IPS DF 4.7 (cell line): ENCODE results near the gene DAPK2.
A peak's percentile ranks its signal among the peaks of the same experiment; 100 is the strongest.
"Not testable (repeated sequence)": the region's sequence is repeated elsewhere in the genome, so short reads cannot be mapped to it uniquely, and the experiment has no call there.

ENCODE experiments used
- DNase-seq: peaks from one replicate; pipeline ENCODE4 v3.0.0-alpha.2; 2013; ENCODE audit warnings: low spot score; ENCODE audit errors: extremely low read depth

The DAPK2 gene

DNA sequence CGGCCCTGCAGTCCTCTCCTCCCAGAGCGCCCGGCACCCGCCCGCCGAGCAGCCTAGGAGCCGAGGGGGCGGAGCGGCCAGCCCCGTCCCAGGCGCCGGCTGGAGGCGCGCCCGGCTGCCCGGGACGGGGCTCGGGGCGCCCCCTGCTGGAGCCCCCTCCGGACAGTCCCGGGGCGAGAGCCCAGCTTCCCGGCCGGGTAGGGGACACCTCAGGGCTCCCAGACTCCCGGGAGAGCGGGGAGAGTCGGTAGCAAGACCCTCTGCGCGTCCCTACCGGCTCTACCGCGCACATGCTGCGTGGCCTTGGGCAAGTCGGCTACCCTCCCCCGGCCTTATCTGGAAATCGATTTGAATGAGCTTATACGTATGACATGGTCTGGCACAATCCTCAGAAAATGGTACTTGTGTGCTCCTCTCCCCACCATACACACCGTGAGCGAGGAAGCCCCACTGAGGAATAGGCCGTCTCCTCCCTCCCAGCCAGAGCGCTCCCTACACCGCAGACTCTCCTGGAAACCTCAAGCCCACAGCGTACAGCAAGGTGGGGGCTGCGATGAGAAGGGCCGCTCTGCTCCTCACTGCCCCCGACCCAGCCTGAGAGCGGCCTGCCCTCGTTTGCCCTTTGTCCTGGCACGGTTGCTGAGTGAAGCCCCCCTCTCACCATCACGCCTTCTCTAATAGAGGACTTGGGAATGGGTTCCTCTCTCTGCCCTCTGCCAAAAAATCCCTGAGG is at the start of gene DAPK2:
TSS of gene DAPK2 (minus strand) at position 65 of the 733 bp plus-strand sequence. CDS start 6,224 bp downstream, outside the sequence.
- no peak for DNase-seq

GRCh38 chr15:64095431-64095794 is 49.1 kb upstream of the DAPK2 start:
- no peak for DNase-seq

- DNase-seq = peak; percentile 99
Measured at GRCh38 chr15:64093627-64094417, 47.5 kb upstream of the DAPK2 start, which contains the start of gene CIAO2A. Gene CIAO2A (minus strand): TSS chr15:64093838. CDS start chr15:64093768, 70 bp downstream.

GRCh38 chr15:64092864-64093626 is 46.8 kb upstream of the DAPK2 start:
- no peak for DNase-seq

DNA sequence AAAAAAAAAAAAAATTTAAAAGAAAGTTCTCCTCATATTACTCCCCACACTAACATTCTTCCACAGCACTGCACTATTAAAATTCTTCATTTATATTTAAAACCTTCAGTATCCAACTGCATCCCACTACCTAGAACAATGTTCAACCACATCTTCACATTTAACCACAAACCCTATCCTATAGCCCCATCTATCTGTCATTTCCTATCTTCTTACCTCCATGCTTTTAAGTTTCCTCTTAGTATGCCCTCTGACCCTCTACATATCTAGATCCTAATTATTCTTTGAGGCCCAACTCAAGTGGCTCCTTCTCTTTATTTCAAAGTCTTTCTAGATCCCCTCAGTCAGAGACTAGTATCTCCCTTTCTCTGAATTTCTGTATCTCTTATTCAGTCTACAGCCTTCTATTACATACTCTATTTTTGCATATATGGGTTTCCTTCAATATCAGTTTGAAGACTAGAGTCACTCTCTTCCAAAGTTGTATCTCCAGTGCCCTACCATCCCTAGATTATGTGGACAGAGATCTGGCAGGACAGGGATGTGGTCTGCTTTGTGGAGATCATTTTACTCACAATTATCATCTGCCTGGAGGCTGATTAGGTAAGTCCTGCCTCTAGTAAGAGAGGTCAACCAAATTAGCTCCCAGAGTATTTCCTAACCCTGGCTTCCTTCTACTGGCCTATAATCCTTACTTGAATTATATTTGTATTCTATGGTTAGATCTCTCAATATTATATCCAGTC is 46.0 kb upstream of the DAPK2 start:
- no peak for DNase-seq

DNA sequence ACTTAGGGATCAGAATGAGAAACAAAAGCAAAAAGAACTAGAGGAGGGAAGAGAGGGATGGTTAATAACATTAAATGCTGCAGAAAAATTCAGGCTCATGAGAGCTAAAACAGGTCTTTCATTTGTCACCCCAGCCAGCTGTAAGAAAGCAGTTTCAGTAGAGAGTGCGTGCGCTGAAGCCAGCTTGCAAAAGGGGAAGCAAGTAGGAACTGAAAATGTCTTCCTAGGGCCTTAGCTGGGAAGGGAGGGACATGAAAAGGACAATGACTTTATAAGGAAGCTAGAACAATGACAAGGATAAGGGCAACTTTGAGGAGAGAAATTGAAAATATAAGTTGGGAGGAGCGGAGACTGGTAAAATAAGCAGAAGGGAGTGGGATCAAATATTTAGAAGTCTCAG is 44.2 kb upstream of the DAPK2 start:
- DNase-seq = no peak

GRCh38 chr15:64089543-64090280 is 43.4 kb upstream of the DAPK2 start:
- DNase-seq = no peak

DNA sequence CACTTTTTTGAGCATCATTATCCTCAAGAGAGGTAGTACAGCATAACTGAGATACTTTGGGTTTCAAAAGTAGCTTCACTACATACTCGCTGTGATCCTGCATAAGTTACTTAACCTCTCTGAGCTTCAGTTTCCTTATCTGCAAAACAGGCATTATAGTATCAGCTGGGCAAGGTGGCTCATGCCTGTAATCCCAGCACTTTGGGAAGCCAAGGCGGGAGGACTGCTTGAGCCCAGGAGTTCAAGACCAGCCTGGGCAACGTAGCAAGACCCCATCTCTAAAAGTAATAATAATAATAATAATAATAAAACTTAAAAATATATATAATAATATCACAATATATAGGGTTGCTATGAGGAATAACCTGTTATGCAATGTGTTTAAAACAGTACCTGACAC is 36.5 kb upstream of the DAPK2 start:
- no peak for DNase-seq

DNA sequence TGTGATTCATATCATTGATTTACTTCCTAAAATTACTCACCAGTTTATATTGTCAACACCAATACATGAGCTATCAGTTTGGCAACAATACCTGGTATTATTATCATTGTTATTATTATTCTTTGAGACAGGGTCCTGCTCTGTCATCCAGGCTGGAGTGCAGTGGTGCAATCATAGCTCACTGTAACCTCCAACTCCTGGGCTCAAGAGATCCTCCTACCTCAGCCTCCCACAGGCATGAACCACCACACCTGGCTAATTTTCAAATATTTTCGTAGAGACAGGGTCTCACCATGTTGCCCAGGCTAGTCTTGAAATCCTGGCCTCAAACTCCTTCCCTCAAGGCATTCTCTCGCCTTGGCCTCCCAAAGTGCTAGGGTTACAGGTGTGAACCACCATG is 27.2 kb upstream of the DAPK2 start:
- DNase-seq = not testable (repeated sequence)

GRCh38 chr15:64072812-64073211 is 26.5 kb upstream of the DAPK2 start:
- DNase-seq = no peak

- DNase-seq = no peak
Measured at GRCh38 chr15:64071931-64072765, 25.9 kb upstream of the DAPK2 start.

DNA sequence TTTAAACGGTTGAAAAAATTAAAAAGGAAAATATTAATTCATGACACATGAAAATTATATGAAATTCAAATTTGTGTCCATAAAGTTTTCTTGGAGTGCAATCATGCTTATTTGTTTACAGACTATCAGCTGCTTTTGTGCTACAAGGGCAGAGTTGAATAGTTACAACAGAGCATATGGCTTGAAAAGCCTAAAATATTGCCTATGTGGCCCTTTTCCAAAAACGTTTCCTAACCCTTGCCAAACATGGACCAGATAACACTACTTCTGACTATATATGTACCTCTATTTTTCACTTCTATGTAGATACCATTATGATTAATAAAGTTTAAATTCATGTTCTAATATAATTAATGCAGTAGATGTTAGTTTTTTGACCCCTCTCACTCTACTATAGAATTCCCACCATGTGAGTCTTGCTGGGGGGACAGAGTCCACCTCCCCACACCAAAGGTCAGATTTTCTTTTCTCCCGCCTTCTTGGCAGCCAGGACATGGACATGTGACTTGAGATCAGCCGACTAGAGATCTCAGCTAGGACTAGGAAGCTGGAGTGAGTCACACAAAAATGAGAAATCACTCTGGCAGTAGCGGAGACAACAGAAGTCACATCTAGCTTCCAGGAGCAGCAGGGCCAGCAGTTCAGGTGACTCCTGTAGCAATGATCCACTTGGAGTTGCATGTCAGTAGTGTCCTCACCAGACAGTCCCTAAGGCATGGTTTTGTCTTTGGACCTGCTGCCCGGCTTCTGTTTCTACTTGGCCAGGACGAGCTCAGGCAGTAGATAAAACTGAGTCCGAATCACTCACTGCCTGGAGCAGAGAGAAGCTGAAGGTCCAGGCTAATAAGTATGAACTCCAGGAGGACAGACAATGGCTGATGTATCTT is 24.9 kb upstream of the DAPK2 start:
- no peak for DNase-seq

- DNase-seq = no peak
Measured at GRCh38 chr15:64070106-64070505, 23.8 kb upstream of the DAPK2 start.

DNA sequence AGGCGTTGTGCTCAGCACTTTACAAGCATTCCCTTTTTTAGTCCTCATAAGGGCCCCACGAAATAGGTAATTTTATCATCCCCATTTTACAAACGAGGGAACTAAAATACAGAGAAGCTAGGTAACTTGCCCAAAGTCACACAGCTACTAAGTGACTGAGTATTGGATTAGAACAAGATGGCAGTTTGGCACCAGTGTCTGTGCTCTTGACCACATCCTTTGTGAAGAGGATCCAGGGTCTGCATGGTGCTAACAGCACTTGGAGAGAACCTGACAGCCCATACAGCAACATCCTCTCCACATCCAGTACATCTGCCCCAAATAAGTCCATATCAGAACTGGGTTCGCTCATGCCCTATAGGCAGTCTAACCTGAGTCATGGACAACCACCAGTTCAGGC is 21.8 kb upstream of the DAPK2 start:
- no peak for DNase-seq

GRCh38 chr15:64067564-64068030 is 21.3 kb upstream of the DAPK2 start:
- peak; percentile 49 for DNase-seq

GRCh38 chr15:64066451-64066850 is 20.2 kb upstream of the DAPK2 start:
- DNase-seq = no peak

DNA sequence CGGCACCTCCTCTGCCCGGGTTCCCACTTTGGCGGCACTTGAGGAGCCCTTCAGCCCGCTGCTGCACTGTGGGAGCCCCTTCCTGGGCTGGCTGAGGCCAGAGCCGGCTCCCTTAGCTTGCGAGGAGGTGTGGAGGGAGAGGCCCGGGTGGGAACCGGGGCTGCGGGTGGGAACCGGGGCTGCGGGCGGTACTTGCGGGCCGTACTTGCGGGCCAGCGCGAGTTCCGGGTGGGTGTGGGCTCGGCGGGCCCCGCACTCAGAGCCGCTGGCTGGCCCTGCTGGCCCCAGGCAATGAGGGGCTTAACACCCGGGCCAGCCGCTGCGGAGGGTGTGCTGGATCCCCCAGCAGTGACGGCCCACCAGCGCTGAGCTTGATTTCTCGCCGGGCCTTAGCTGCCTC is 14.4 kb upstream of the DAPK2 start:
- no peak for DNase-seq

- not testable (repeated sequence) for DNase-seq
Measured at GRCh38 chr15:64059104-64059503, 12.8 kb upstream of the DAPK2 start.
